ENCODE data around the gene HTR1D.

Gene HTR1D

DNA sequence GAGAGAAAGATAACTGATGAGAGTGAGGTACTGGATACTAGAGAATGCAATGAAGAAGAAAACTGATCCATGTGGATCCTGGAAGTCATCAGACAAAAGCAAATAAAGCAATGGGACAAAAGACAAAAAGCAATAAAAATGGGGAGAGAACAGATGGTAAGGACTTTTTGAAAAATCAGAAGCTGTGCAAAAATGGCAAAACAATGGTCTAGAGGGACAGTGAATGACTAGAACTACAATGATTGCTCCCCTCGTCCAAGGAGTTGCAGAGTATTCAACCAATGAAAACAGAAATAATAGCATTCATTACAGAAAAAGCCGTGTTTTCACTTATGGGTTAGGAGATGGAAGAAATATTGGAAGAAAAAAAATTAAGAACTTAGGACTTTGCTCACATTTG, 67.2 kb downstream of the HTR1D start:
- DNase-seq (ENCODE audit: low read depth): no peak

DNA sequence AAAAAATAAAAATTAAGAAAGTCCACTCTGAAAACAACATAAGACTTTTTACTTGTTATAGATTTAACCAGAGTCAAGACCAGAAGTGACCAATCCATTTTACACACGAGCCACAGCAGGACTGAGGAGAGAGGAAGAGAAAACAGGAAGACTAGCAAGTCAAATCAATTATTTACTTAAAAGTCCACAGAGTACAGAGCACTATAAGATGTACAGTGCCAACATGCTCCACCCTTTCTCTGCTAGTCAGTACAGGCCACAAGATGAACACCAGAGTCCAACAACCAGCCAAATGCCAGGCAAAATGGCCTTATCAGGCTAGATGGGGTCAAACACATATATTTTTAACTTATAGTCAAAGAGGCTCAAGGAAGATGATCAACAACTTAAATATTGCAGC, 68.2 kb downstream of the HTR1D start:
- DNase-seq (ENCODE audit: low read depth): no peak

DNA sequence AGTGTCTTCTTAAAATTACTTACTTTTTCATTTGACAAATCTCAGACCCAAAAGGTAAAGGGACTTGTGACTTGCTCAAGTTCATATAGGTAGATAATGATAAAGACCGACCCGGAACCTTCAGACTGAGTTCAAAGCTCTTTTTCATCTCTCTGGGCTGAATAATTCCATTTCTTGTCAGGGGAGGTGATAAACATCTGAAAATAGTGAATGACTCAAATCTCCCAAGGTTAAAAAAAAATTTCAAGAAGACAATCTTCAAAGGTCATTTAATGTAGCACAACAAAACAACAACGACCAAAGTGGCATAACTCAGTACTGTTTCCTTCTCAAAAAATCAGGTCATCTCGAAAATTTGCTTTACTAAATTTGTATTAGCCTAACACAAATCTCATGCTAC, 69.2 kb downstream of the HTR1D start:
- peak; percentile 42 for DNase-seq (ENCODE audit: low read depth)

All from iris pigment epithelial cell (primary cell).